Epithelial cell of proximal tubule (primary cell): Measurements from ENCODE around the gene PDCD1. TPM values are rescaled to one million over a fixed set of nuclear protein-coding genes. Genes with fewer than 3 reads are reported as not detected.

Experiments
- DNase-seq: peaks from one replicate; pipeline ENCODE4 v3.0.0-alpha.2; 2011; ENCODE audit warnings: low read depth
- H3K4me3 ChIP-seq: 2 replicates; pipeline ENCODE4 v1.5.1; 2011; ENCODE audit warnings: low read depth, mild to moderate bottlenecking, low read length
- CTCF ChIP-seq: conservative IDR thresholded peaks from 2 replicates; pipeline ENCODE4 v1.5.1; 2012; ENCODE audit warnings: low read depth, mild to moderate bottlenecking, low read length
- total RNA-seq: library from RNA; depleted of rRNA; stranded (reverse); fragments of >200 nt; gene quantifications from 2 replicates; pipeline ENCODE4 v1.2.3, GENCODE V29; 2015

The PDCD1 gene
- total RNA-seq, 1 donor from 2014 or later, result 0.92 TPM

- no peak overlapping the region for H3K4me3 ChIP-seq
- no peak for TF ChIP-seq CTCF
- no peak for DNase-seq
Measured at GRCh38 chr2:241898463-241899270, 40.0 kb upstream of the PDCD1 start.

- H3K4me3 ChIP-seq, result no peak overlapping the region
- DNase-seq, result no peak
- TF ChIP-seq CTCF, result no peak
Measured at GRCh38 chr2:241897231-241897916, 38.7 kb upstream of the PDCD1 start.

- DNase-seq, result no peak
Measured at GRCh38 chr2:241896746-241897201, 38.1 kb upstream of the PDCD1 start.

GRCh38 chr2:241895712-241896641 lies 37.3 kb upstream of the PDCD1 start:
- no peak overlapping the region for H3K4me3 ChIP-seq
- TF ChIP-seq CTCF, result no peak
- peak; percentile 4 for DNase-seq

More at GRCh38 chr2:241896746-241897201, 38.1 kb upstream of the PDCD1 start:
- H3K4me3 ChIP-seq, result no peak overlapping the region
- no peak for TF ChIP-seq CTCF

GRCh38 chr2:241895427-241895711 lies 36.7 kb upstream of the PDCD1 start:
- no peak for TF ChIP-seq CTCF
- no peak for DNase-seq
- no peak overlapping the region for H3K4me3 ChIP-seq

- H3K4me3 ChIP-seq, result no peak overlapping the region
- DNase-seq, result no peak
- no peak for TF ChIP-seq CTCF
Measured at GRCh38 chr2:241894681-241895426, 36.2 kb upstream of the PDCD1 start.
